Inflammatory macrophage treated with lipopolysaccharide for 1 hour (primary cell): ENCODE measurements around the gene PSME2.
A peak's percentile ranks its signal among the peaks of the same experiment; 100 is the strongest.

Experiments used
- DNase-seq, 2 donors: peaks; one replicate each; pipeline ENCODE4 v3.0.0-alpha.2; 2020 to 2022

The PSME2 gene

DNA sequence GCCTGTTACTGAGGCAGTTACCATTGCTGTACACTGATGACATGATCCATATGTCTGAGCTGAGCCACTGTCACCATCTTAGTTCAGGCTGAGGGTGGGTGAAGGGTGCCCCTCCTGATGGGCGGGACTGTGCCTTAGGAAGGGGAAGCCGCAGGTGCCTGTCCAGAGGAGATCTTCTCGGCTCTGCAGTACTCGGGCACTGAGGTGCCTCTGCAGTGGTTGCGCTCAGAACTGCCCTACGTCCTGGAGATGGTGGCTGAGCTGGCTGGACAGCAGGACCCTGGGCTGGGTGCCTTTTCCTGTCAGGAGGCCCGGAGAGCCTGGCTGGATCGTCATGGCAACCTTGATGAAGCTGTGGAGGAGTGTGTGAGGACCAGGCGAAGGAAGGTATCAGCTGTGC lies 4.6 kb upstream of the PSME2 start:
- no peak for DNase-seq

- no peak for DNase-seq
Observed at GRCh38 chr14:24150567-24150966, 4.2 kb upstream of the PSME2 start.

DNA sequence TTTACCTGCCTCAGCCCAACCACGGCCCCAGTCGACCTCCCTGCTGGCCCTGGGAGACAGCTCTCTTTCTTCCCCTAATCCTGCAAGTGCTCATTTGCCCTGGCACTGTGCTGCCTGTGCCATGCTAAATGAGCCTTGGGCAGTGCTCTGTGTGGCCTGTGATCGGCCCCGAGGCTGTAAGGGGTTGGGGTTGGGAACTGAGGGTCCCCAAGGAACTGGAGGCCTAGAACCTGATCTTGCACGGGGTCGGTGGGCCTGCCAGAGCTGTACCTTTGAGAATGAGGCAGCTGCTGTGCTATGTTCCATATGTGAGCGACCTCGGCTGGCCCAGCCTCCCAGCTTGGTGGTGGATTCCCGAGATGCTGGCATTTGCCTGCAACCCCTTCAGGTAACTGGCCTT lies 3.7 kb upstream of the PSME2 start:
- DNase-seq, result no peak

DNA sequence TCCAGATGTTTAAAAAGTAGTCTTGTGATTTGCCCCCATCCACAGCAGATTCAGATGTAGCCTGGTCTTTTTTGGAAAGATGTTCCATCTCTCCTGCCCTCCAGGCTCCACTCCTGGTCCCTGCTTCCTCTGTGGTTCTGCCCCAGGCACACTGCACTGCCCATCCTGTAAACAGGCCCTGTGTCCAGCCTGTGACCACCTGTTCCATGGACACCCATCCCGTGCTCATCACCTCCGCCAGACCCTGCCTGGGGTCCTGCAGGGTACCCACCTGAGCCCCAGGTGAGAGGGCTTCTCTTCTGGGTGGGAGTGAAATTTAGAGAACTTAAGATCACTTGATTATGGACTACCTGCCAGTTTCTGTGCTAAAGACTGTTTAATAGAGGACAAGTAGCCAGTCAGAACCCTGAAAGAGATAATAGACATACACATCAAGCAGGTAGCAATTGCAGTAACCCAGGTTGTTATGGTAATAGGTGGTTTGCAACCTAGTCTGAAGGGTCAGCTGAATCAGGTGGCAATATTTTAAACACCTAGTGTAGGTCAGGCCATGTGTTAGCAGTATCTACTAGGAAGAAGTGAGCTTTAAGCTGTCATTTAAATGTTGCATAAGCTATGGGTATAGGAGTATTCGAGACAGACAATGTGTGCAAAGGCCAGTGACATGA lies 3.0 kb upstream of the PSME2 start:
- no peak for DNase-seq

DNA sequence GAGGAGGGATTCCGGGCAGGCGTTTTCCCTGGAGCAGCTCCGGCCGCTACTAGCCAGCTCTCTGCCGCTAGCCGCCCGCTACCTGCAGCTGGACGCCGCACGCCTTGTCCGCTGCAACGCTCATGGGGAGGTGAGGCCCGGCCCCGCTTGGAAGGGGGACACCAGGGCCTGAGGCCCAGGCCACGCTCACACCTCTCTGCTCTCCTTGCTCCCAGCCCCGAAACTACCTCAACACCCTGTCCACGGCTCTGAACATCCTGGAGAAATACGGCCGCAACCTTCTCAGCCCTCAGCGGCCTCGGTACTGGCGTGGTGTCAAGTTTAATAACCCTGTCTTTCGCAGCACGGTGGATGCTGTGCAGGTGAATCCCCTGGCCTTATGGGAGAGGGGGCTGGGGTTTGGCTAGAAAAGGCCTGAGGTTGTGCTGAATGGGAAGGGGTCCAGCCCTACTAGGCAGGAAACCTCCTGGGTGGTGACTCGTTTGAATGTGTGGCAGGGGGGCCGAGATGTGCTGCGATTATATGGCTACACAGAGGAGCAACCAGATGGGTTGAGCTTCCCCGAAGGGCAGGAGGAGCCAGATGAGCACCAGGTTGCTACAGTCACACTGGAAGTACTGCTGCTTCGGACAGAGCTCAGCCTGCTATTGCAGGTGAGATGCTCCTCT lies 1.5 kb upstream of the PSME2 start:
- DNase-seq, result no peak

DNA sequence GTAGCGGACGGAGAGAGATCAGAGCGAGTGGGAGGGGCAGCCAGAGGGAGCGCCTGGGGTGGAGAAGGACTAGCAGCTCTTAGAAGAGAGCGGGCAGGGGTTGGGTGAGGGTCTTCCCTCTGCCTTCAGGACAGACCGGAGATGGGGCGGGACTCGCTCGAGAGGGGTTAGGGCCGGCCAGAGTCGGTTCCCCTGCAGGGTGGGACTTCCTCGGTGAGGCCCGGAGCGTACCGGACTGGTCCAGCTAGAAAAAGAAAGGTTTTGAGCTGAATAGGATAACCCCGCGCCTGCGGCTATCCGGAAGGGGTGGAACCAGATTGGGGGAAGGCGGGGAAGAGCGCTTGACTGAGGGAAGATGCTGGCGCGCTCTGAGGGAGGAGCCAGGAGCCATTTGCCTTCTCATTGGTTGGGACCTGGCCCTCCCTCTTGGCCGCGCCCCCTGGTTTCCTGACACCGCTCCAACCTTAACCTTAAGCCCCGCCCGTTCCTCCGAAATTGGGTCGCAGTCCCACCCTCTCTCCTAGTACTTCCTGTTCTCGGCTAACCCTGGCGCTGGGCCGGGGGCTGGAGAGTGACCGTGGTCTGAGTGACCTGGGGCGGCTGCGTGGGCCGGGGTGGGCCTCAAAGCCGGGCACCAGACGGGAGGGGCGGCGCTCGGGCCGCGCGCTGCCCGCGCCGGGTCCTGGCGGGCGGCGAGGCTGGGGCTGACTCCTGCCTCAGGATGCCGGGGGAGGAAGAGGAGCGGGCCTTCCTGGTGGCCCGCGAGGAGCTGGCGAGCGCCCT lies 759 bp upstream of the PSME2 start, which contains the start of gene RNF31:
TSS of gene RNF31 (plus strand) at position 521 of the 783 bp plus-strand sequence. CDS start at position 722, 201 bp downstream.
- DNase-seq, result peak; percentile 98

DNA sequence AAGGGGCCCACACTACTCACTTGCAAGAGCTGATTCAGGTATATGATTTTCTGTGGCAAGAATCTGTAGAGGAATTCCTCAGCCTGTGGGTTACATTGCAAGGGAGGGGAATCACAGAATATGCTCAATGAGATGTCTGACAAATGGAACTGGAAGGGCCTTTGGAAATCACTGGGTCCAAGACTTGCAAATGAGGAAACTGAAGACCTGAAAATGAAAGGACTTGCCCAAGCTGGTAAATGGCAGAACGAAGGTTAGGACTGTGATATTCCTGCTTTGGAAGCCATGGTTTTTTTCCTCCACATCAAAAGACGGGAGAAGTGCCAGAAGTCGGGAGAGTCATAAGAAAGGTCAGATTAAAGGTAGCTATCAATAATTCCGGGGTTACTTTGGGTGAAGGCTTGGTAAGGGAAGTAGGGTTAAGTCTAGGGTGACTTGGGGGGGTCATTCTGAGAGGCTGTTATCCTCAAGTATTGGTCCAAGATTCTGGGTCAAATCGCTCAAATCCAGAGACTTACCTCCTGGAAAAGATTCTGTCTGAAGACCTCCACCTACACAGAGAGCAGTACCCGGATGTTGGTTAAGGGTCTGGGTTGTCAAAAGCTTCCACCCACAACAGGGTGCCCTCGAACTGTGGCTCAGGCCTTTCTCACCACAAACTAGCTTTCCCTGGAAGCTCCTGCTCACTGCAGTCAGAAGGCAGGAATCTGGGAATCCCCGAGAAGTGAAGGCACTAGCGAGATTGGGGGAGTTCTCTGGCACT lies 539 bp downstream of the PSME2 start:
- DNase-seq, result peak; percentile 62 to 87

DNA sequence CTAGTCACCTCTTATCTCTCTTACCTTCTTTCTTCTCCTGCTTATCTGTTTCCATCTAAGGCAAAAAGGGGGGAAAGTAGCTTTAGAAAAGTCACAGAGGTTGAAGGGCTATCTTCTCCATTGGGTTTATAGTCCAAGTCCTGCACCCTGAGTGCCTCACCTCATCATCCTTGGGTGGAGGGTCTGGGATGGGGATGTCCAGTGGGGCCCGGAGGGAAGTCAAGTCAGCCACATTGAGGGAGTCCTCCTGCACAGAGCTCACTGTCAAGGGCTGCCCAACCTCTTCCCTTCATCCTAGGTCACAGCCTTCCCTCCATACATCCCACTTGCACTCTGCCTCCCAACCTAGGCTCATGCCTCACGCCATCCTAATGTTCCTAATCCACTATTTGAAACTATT lies 1.2 kb downstream of the PSME2 start:
- no peak for DNase-seq

DNA sequence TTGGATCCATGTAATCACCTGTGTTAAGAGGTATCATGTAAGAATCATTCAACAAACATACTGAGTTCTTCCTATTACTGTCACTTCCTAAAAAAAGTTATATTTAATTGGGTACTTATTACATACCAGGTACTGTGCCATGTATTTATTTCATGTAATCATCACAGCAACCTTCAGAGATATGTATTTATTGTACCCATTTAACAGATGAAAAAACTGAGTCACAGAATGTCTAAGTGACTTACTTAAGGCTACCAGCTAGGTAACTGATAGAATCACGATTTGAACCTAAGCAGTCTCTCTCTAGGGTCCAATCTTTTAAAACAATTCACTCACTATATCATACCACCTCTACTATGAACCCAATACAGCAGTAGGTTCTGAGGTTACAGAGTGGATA lies 2.0 kb downstream of the PSME2 start:
- DNase-seq, result no peak

- DNase-seq, result peak in 1 of 2 donors; percentile 35
Observed at GRCh38 chr14:24143511-24143910, 2.9 kb downstream of the PSME2 start.

DNA sequence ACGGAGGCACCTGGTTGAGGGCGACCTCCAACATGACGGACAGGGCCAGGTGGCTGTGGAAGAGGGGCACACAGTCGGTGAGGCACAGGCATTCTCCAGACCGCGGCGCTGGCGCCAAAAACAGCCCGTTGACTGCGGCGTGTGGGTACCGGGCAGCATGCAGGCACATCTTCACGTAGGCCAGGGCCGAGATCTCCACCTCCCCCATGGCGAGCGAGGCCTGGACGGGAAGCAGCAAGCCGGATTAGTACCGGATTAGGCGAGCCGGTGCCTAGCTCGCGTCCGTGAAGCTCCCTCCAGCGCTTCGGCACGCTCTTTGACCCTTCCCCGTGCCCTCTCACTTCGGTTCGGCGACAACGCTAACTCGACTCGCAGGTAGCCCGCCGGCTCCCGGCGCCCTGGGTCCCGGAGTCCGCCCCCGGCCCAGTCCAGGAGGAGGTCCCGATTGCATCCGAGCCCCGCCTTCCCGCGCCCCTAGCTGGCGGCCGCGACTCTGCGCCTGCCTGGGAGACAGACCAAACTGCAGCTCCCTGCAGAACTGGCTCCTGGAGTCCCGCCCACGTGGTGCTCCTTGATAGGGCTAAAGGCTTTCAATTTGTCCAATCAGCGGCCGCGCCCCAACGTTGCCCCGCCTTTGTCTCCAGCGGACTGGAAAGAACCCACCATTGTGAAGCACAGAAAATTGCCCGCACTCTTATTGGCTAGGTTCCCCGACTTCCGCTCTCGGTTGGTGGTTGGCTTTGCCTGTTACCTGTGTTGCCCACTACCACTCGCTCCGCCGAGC lies 5.1 kb downstream of the PSME2 start, which contains the start of gene EMC9:
TSS of gene EMC9 (minus strand) at position 495 of the 784 bp plus-strand sequence. CDS start at position 208, 287 bp downstream.
- DNase-seq, result peak; percentile 100

DNA sequence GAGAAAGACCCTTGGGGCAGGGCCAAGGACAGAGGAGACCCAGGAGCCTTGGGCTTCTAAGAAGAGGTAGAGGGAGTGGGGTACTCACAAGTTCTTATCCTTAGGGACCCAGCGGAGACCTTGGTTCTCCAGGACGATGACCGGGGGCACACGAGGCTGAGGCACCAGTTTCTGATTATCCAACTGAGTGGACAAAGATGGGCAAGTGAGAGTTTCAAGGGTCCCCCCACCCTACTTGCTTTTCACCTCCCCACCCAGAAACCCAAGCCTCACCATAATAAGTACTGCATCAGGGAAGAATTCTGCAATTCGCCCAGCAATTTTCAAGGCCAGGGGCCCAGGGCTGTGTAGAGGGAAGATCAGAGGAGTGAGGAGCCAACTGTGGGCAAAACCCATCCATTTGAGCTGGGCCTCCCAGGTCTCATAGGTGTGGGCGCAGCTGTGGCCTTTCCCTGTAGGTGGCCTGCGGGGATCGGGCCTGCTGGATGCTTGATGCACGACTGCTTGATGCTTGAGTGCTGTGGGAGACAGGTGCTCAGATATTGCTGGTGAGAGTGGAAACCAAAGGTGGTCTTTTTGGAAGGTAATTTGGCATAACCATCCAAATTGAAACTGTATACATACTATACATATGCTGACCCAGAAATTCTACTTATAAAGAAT lies 7.0 kb downstream of the PSME2 start:
- DNase-seq, result no peak

- DNase-seq, result peak in 1 of 2 donors; percentile 43
Observed at GRCh38 chr14:24138396-24139271, 7.8 kb downstream of the PSME2 start.

DNA sequence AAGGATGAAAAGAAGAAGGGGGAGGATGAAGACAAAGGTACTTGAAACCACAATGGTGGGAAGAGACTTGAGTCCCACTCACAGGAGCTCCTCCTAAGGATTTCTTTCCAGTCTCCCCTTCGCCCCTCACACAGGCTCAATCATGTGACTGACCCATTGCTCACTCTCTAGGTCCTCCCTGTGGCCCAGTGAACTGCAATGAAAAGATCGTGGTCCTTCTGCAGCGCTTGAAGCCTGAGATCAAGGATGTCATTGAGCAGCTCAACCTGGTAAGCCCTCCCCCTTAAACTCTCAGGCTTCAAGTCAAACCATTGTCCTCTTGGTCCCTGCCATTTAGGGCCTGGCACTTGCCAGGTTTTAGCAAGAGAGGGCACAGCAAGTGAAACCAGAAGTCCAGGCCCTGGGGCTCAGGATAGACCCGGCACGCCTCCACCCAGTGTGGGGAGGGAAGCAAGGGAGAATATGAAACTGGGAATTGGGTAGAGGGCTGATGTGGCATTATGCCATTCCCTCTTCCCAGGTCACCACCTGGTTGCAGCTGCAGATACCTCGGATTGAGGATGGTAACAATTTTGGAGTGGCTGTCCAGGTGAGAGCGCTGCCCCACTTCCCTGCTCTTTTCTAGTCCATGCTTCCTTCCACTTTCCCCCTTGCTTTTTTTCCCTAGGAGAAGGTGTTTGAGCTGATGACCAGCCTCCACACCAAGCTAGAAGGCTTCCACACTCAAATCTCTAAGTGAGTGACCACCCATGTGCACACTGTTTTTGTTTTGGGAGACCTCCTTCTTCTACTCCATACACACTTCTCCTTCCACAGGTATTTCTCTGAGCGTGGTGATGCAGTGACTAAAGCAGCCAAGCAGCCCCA lies 8.6 kb downstream of the PSME2 start:
- no peak for DNase-seq

DNA sequence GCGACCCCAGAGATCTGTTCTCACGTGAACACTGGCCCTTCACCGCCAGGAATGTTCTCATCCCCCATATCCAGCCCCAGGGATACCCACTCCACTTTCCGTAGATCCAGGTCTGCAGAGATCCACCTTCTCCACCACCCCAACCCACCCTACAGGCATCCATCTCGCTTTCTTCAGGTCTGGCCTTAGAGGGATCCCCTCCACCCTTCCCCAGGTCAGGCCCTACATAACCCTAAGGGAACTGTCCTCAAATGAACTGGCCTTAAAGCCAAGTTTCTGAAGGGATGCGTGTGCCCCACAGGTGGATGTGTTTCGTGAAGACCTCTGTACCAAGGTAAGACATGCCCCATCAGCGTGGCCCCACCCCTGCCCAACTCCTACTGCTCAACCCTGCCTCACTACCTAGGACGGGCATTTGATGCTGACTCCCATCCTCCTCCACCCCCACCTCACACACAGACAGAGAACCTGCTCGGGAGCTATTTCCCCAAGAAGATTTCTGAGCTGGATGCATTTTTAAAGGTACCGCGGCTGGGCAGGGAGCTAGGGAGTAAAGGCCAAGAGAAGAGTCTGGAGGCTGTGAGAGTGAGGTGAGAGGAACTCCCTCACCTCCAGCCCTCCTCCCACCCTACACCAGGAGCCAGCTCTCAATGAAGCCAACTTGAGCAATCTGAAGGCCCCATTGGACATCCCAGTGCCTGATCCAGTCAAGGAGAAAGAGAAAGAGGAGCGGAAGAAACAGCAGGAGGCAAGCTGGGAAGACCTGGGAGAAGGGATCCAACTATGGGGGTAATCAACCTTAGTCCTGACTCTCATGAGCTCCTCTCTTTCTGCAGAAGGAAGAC lies 9.5 kb downstream of the PSME2 start:
- DNase-seq, result no peak

DNA sequence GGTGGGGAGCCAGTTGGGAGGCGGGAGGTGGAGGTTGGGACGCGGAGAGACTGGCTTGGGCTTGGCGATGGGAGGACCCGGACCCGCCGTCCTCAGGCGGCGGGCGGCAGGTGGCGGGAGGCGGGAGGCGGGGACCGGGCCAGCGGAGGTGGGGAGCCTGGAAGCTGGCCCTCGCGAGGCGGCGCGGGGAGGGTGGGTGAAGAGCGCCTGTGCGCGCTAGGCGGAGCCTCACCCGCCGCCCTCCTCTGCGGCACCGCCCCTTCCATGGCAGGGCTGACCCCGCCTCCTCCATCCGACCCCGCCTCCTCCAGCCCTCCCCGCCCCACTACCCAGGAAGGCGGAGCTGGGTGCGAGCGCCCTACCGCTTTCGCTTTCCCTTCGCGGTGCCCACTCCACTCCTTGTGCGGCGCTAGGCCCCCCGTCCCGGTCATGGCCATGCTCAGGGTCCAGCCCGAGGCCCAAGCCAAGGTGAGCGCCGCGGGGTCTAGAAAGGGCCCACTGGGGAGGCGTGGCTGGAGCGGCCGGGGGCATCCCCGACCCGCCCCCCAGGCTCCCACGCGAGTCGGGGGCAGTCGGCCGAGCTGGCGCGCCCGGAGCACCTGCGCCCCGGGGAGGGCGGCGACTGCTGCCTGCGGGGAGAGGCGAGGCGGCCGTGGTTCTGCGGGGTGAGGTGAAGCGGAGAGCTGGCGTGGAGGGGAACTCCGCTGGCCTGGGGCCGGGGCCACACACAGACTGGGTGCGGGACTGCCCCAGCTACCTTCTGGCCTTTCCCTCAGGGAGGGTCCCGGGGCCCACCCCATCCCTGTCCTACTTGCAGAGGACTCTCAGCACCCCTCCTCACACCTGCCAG lies 10.4 kb downstream of the PSME2 start, which contains the start of gene PSME1:
TSS of gene PSME1 (plus strand) at position 361 of the 850 bp plus-strand sequence. CDS start at position 430, 69 bp downstream.
- peak; percentile 86 to 96 for DNase-seq

- no peak for DNase-seq
Observed at GRCh38 chr14:24135584-24135833, 10.9 kb downstream of the PSME2 start.

DNA sequence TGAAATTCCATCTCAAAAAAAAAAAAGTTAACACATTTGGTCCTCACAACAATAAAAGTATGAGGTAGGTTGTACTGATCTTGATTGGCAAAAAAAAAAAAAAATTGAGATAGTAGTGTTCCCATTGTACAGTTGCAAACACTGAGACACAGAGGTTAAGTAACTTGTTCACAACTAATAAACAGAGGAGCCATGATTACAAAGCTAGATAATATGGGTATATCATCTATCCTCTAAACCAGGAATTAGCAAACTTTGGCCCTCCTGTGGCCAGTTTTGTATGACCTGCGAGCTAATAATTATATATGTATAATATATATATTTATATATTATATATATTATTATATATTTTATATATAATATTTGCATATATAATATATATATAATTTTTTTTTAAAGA lies 12.7 kb downstream of the PSME2 start:
- DNase-seq, result no peak
